Measurements from ENCODE around the gene KANSL1.

DNA sequence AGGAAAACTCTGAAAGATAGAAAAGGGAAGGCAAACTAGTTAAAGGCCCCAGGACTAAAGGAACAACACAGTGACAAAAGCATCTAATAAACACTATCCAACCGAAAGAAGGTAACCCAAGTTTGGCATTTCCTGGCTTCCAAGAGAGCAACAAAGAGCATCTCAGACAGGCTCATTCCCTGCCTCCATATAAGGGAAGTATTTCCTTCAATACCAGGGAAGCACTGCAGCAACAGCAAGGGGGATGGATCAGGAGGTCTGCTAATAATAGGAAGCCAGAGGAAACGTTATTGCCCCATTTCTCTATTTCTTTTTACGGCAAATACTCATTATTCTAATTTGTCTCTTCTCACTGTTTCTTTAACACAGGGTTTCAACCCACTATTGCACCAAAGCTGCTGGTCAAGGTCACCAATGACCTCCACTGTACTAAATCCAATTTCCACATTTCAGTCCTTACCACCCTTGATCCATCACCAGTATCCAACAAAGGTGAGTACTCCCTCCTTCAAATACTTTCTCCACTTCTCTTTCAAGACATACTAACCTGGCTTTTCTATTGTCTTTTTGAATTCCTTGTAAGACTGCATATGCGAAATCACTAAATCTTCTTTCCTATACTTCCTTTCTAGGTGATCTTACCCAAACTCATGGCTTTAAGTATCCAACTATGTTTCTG, 86.1 kb downstream of the KANSL1 start:
- no peak for TF ChIP-seq USF2 (IDR thresholded peaks at IDR 0.05; ENCODE audit: low read depth, low read length)
- TF ChIP-seq RFX5 (IDR thresholded peaks at IDR 0.05; ENCODE audit: low read depth, low read length) = no peak
- TF ChIP-seq ELK1 (IDR thresholded peaks at IDR 0.05; ENCODE audit: borderline replicate concordance, low read depth, low read length) = no peak
- TF ChIP-seq CEBPB (IDR thresholded peaks at IDR 0.05; ENCODE audit: low read depth, low read length) = no peak
- no peak for TF ChIP-seq POLR2A (IDR thresholded peaks at IDR 0.05; ENCODE audit: low read depth, low read length)
- no peak for TF ChIP-seq CTCF (conservative IDR thresholded peaks at IDR 0.05; ENCODE audit: low read depth, low read length)
- TF ChIP-seq MXI1 (IDR thresholded peaks at IDR 0.05; ENCODE audit: borderline replicate concordance, low read depth, low read length) = no peak
- TF ChIP-seq RAD21 (IDR thresholded peaks at IDR 0.05; ENCODE audit: low read length) = no peak

All from IMR-90 (cell line).